HepG2 (cell line): Measurements from ENCODE around the gene HMGB2. TPM values are rescaled to one million over a fixed set of nuclear protein-coding genes. Genes with fewer than 3 reads are reported as not detected.

Experiments used
- ARHGAP35 ChIP-seq: sonication (generic); formaldehyde crosslinking; IDR thresholded peaks from 2 replicates; pipeline ENCODE4 v1.9.0; 2022; ENCODE audit warnings: mild to moderate bottlenecking, inconsistent platforms, moderate library complexity, missing genetic modification reagents, borderline replicate concordance
- ASH2L ChIP-seq: fragments of 300-600, 200-600 bp; sonication (generic); IDR thresholded peaks from 2 replicates; pipeline ENCODE4 v1.7.0; 2017; ENCODE audit warnings: low read depth, mild to moderate bottlenecking, moderate library complexity, mixed read lengths, low read length; ENCODE audit not compliant: insufficient read length
- BRF2 ChIP-seq: sonication (generic); formaldehyde crosslinking; IDR thresholded peaks from 2 replicates; pipeline ENCODE4 v1.8.1; 2022; ENCODE audit warnings: mild to moderate bottlenecking, missing genetic modification reagents
- DNMT1 ChIP-seq: sonication (generic); formaldehyde crosslinking; IDR thresholded peaks from 2 replicates; pipeline ENCODE4 v1.5.1; 2020; ENCODE audit warnings: mild to moderate bottlenecking, missing genetic modification reagents
- FLYWCH1 ChIP-seq: sonication (generic); formaldehyde crosslinking; IDR thresholded peaks from 2 replicates; pipeline ENCODE4 v1.8.1; 2023; ENCODE audit warnings: mild to moderate bottlenecking, missing genetic modification reagents
- HMGXB4 ChIP-seq, 2 experiments: sonication (generic) in 1 of 2; formaldehyde crosslinking in 1 of 2; IDR thresholded peaks; 2 replicates each; pipeline versions ENCODE4 v1.4.0 to v1.6.1; 2018 to 2020; ENCODE audit warnings: missing genetic modification reagents in 2 of 2, borderline replicate concordance in 1 of 2, low read depth in 1 of 2, mild to moderate bottlenecking in 1 of 2, missing biosample characterization in 1 of 2
- HOXA3 ChIP-seq: sonication (generic); formaldehyde crosslinking; IDR thresholded peaks from 2 replicates; pipeline ENCODE4 v1.5.0; 2020; ENCODE audit warnings: missing genetic modification reagents
- HOXD1 ChIP-seq: sonication (generic); formaldehyde crosslinking; IDR thresholded peaks from 2 replicates; pipeline ENCODE4 v1.5.0; 2020; ENCODE audit warnings: missing genetic modification reagents
- KAT2B ChIP-seq: fragments of 150-350 bp; IDR thresholded peaks from 2 replicates; pipeline ENCODE4 v1.6.1; 2014; ENCODE audit warnings: low read depth, low read length, borderline replicate concordance
- RXRB ChIP-seq: IDR thresholded peaks from 2 replicates; pipeline ENCODE4 v1.6.1; 2016; ENCODE audit warnings: borderline replicate concordance, missing genetic modification reagents, missing compliant biosample characterization
- SKIL ChIP-seq: sonication (generic); formaldehyde crosslinking; IDR thresholded peaks from 2 replicates; pipeline ENCODE4 v1.8.0; 2022; ENCODE audit warnings: missing genetic modification reagents, mild to moderate bottlenecking, moderate library complexity, borderline replicate concordance
- SMAD3 ChIP-seq: sonication (generic); formaldehyde crosslinking; IDR thresholded peaks from 2 replicates; pipeline ENCODE4 v1.4.0; 2020; ENCODE audit warnings: missing genetic modification reagents
- SMC3 ChIP-seq: IDR thresholded peaks from 2 replicates; pipeline ENCODE4 v1.6.1; 2011; ENCODE audit warnings: low read length, improper control_type of control experiment
- SPEN ChIP-seq: sonication (generic); formaldehyde crosslinking; IDR thresholded peaks from 2 replicates; pipeline ENCODE4 v1.5.1; 2020; ENCODE audit warnings: low read depth, mild to moderate bottlenecking, missing genetic modification reagents
- ZEB1 ChIP-seq: IDR thresholded peaks from 2 replicates; pipeline ENCODE4 v1.6.1; 2012; ENCODE audit warnings: mild to moderate bottlenecking, low read depth, inconsistent platforms; ENCODE audit not compliant: insufficient replicate concordance
- ZNF224 ChIP-seq: sonication (generic); formaldehyde crosslinking; IDR thresholded peaks from 2 replicates; pipeline ENCODE4 v1.5.0; 2020; ENCODE audit warnings: mild to moderate bottlenecking, missing genetic modification reagents
- ZNF432 ChIP-seq: sonication (generic); formaldehyde crosslinking; IDR thresholded peaks from 2 replicates; pipeline ENCODE4 v1.5.0; 2020; ENCODE audit warnings: missing genetic modification reagents, mild to moderate bottlenecking, borderline replicate concordance
- ZNF576 ChIP-seq: sonication (generic); formaldehyde crosslinking; IDR thresholded peaks from 2 replicates; pipeline ENCODE4 v1.4.0; 2020; ENCODE audit warnings: mild to moderate bottlenecking, missing genetic modification reagents
- ZNF614 ChIP-seq: IDR thresholded peaks from 2 replicates; pipeline ENCODE4 v1.6.1; 2018; ENCODE audit warnings: missing biosample characterization, missing genetic modification reagents, inconsistent platforms, borderline replicate concordance
- ZNF639 ChIP-seq: conservative IDR thresholded peaks from 2 replicates; pipeline ENCODE4 v1.6.1; 2018; ENCODE audit warnings: missing genetic modification reagents
- polyA plus RNA-seq, 8 experiments: library from polyadenylated mRNA; depleted of rRNA in 3 of 8; stranded (reverse) in 7 of 8; unstranded in 1 of 8; fragments of >200 nt; fragmentation: Illumina TruSeq in 4 of 8; extraction: Trizol in 4 of 8; gene quantifications; 2 replicates each; pipeline versions ENCODE4 v1.2.1 to v1.2.3, GENCODE V29; 2011 to 2016; ENCODE audit warnings: low read depth in 4 of 8, missing spikeins in 1 of 8, mixed read lengths in 1 of 8; ENCODE audit not compliant: insufficient read depth in 1 of 8
- total RNA-seq, 5 experiments: library from RNA; depleted of rRNA; stranded (reverse); fragments of >200 nt; fragmentation: Illumina TruSeq; extraction: Trizol; gene quantifications; 2 replicates each; pipeline ENCODE4 v1.2.3, GENCODE V29; 2016; ENCODE audit warnings: low read depth in 1 of 5

Gene HMGB2
- total and polyA plus RNA-seq, 2 of the 13 experiments (the other 11 are each of a cell fraction or from before 2014, with no cell fraction given) = 90.5 to 332 TPM

GRCh38 chr4:173334085-173334890 lies at the start of gene HMGB2 (continued):
- TF ChIP-seq BRF2 (CRISPR knock-in tag) (peak; percentile 99), ZNF576 (0 out of 2 replicates have a peak, but pooled peaks have one; percentile 19), ZEB1 (no peak), SPEN (CRISPR knock-in tag) (peak; percentile 73), ZNF224 (0 out of 2 replicates have a peak, but pooled peaks have one; percentile 75), ZNF614 (CRISPR knock-in tag) (peak; percentile 66; the same call in 1 of the 2 replicates), ASH2L (peak; percentile 64), ZNF639 (peak; percentile 9; the same call in 1 of the 2 replicates), KAT2B (no peak), FLYWCH1 (CRISPR knock-in tag) (peak; percentile 38; the same call in 1 of the 2 replicates), SKIL (CRISPR knock-in tag) (peak; percentile 47), ZNF432 (CRISPR knock-in tag) (no peak), ARHGAP35 (CRISPR knock-in tag) (0 out of 2 replicates have a peak, but pooled peaks have one; percentile 37), SMAD3 (CRISPR knock-in tag) (peak; percentile 92), RXRB (CRISPR knock-in tag) (peak; percentile 67; the same call in 1 of the 2 replicates), DNMT1 (CRISPR knock-in tag) (no peak), HMGXB4 (CRISPR knock-in tag; IDR thresholded peaks at IDR 0.05; ENCODE audit: borderline replicate concordance in 1 of 2, low read depth in 1 of 2) (peak; percentile 61 to 71; a peak in 3 of 4 replicates), HOXD1 (CRISPR knock-in tag) (peak; percentile 31; the same call in 1 of the 2 replicates), SMC3 (no peak), HOXA3 (peak; percentile 44; the same call in 1 of the 2 replicates)
